OCI-LY7 (cell line): ENCODE measurements around the gene RCVRN.

ENCODE experiments used
- EZH2phosphoT487 ChIP-seq: fragments of 200-600 bp; sonication (generic); IDR thresholded peaks from 2 replicates; pipeline ENCODE4 v1.6.1; 2018; ENCODE audit warnings: low read depth, borderline replicate concordance, mild to moderate bottlenecking, mixed run types, antibody characterized with exemption, low read length, moderate library complexity, mixed read lengths
- TF ChIP-seq, protein P1 (sequence below): fragments of 200-600 bp; sonication (generic); conservative IDR thresholded peaks from 2 replicates; pipeline ENCODE4 v1.5.1; 2014; ENCODE audit warnings: mild to moderate bottlenecking, antibody characterized with exemption, low read length, moderate library complexity, mixed read lengths

DNA sequence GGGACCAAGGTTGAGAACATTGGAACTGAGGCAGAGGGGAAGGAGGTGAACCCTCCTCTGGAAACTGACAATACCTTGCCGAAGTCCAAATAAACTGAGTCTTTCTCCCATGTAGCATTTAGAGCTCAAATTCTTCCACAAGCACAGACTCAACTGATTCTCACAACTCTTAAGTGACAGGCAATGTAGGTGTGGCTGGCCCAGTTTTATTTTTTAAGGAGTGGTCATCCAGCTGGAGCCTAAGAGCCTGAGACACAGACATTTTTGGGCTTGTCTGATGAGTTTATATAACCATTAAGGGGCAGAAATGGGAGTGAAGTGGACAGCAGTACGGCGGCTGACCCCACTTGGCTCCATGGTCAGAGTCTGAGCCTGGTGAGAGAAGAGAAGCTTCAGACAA lies 10.8 kb downstream of the RCVRN start:
- TF ChIP-seq, protein P1, sequence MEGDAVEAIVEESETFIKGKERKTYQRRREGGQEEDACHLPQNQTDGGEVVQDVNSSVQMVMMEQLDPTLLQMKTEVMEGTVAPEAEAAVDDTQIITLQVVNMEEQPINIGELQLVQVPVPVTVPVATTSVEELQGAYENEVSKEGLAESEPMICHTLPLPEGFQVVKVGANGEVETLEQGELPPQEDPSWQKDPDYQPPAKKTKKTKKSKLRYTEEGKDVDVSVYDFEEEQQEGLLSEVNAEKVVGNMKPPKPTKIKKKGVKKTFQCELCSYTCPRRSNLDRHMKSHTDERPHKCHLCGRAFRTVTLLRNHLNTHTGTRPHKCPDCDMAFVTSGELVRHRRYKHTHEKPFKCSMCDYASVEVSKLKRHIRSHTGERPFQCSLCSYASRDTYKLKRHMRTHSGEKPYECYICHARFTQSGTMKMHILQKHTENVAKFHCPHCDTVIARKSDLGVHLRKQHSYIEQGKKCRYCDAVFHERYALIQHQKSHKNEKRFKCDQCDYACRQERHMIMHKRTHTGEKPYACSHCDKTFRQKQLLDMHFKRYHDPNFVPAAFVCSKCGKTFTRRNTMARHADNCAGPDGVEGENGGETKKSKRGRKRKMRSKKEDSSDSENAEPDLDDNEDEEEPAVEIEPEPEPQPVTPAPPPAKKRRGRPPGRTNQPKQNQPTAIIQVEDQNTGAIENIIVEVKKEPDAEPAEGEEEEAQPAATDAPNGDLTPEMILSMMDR: no peak
- TF ChIP-seq EZH2phosphoT487: no peak
